ENCODE measurements around the gene OTC.

DNA sequence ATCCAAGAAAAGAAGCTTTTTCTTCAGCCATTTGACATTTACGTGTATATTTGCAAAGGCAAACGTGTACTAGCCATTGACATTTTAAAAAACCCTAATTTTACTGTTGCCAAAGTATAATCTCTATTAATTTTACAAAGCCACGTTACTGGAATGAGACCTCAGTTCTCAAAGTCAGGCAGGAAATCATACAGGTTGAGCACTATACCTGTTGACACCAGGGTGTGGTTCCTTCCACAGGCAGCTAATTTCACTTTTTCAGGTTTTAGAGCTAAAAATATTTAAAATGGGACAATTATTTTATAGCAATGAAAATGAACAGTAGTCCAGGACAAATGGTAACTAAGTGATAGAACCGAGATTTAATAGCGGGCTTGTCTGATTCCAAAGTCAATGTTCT is 31.6 kb upstream of the OTC start:
- TF ChIP-seq, protein P1, sequence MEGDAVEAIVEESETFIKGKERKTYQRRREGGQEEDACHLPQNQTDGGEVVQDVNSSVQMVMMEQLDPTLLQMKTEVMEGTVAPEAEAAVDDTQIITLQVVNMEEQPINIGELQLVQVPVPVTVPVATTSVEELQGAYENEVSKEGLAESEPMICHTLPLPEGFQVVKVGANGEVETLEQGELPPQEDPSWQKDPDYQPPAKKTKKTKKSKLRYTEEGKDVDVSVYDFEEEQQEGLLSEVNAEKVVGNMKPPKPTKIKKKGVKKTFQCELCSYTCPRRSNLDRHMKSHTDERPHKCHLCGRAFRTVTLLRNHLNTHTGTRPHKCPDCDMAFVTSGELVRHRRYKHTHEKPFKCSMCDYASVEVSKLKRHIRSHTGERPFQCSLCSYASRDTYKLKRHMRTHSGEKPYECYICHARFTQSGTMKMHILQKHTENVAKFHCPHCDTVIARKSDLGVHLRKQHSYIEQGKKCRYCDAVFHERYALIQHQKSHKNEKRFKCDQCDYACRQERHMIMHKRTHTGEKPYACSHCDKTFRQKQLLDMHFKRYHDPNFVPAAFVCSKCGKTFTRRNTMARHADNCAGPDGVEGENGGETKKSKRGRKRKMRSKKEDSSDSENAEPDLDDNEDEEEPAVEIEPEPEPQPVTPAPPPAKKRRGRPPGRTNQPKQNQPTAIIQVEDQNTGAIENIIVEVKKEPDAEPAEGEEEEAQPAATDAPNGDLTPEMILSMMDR (IDR thresholded peaks at IDR 0.05; ENCODE audit: low read depth, low read length, missing input control), result no peak
- no peak for TF ChIP-seq REST (IDR thresholded peaks at IDR 0.05)

All from liver (tissue), 2 donors.